IgD-negative memory B cell (primary cell): ENCODE measurements around the gene TAF11. TPM values are rescaled to one million over a fixed set of nuclear protein-coding genes. Genes with fewer than 3 reads are reported as not detected.
"Not testable (repeated sequence)": the region's sequence is repeated elsewhere in the genome, so short reads cannot be mapped to it uniquely, and the experiment has no call there.

Experiments used
- H3K27ac Mint-ChIP-seq, 3 donors: one replicate each; pipeline ENCODE4 v1.8.0; 2020 to 2022; ENCODE audit warnings: mild to moderate bottlenecking in 3 of 3, mixed read lengths in 3 of 3, moderate library complexity in 1 of 3
- H3K27me3 Mint-ChIP-seq: one replicate; pipeline ENCODE4 v1.8.0; 2021; ENCODE audit warnings: mixed read lengths
- H3K36me3 Mint-ChIP-seq: one replicate; pipeline ENCODE4 v1.8.0; 2020; ENCODE audit warnings: mild to moderate bottlenecking, mixed read lengths
- H3K4me1 Mint-ChIP-seq, 3 donors: one replicate each; pipeline ENCODE4 v1.8.0; 2020 to 2022; ENCODE audit warnings: mixed read lengths in 3 of 3, mild to moderate bottlenecking in 1 of 3
- H3K4me3 Mint-ChIP-seq, 4 donors: one replicate each; pipeline ENCODE4 v1.8.0; 2020 to 2022; ENCODE audit warnings: mild to moderate bottlenecking in 4 of 4, mixed read lengths in 4 of 4, moderate library complexity in 3 of 4
- H3K9me3 Mint-ChIP-seq, 3 donors: one replicate each; pipeline ENCODE4 v1.8.0; 2020 to 2021; ENCODE audit warnings: mixed read lengths in 3 of 3, mild to moderate bottlenecking in 1 of 3
- polyA plus RNA-seq: library from polyadenylated mRNA; unstranded; fragments of 300-500 nt; fragmentation: Illumina TruSeq; gene quantifications from one replicate; pipeline ENCODE4 v1.2.3, GENCODE V29; 2021

TAF11 gene
- polyA plus RNA-seq, 1 donor from 2014 or later: 17.3 TPM

DNA sequence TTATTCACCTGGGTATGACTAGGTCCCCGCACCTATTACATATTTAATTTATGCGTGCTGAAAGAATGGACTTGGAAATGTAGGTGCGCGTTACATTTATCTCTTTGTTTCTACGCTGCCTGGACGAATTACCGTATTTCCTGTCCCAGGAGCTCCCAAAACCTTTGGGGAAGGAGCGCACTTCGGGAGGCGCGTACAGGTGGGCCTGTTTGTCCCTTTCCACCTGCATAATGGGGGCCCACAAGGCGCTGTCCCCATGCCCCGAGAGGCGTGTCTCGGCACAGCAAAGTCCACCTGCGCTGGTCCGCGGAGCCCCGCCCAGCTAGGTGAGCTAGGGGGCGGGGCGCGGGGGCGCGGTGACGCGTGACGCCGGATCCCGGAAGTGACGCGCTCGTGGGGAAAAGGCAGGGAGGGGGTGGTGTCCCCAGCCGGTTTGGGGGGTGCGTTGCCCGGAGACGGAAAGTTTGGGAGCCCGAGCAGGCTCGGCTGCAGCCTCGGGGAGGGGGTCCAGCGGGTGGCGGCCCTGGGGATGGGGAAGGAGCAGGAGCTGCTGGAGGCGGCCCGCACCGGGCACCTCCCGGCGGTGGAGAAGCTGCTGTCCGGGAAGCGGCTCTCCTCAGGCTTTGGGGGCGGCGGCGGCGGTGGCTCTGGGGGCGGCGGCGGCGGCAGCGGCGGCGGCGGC is 1.2 kb upstream of the TAF11 start, which contains the start of gene ANKS1A:
Gene ANKS1A (plus strand): TSS at position 382 of the 682 bp plus-strand sequence. CDS start 148 bp downstream, at position 530.
- peak within 1 kb of the TSS; percentile 95 to 100 (median 100) for H3K4me3 Mint-ChIP-seq
- no peaks in the 10 kb centered on the region for H3K36me3 Mint-ChIP-seq
- H3K9me3 Mint-ChIP-seq: no peaks in the 10 kb centered on the region
- peak within 1 kb of the TSS; percentile 93 to 100 (median 99) for H3K27ac Mint-ChIP-seq
- peaks cover 21 to 35% (median 28%) of the 10 kb centered on the region in 3 donors for H3K4me1 Mint-ChIP-seq
- H3K27me3 Mint-ChIP-seq: no peaks in the 10 kb centered on the region

DNA sequence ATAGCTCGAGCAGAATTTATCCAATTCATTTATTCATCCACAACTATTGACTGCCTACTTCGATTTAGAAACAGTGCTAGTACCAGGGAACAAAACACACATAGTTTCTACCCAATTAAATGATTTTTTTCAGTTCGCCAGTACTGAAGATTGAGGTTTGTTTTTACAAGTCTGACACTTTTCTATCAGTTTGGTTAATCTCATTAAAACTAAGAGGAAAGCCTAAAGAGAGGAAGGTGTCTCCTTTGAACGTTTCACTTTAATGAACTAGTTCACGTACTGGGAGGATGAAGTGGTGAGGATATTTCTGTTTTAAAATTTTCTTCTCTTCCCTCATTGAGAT is 643 bp upstream of the TAF11 start:
- peak overlapping the region; percentile 93 to 100 (median 99) for H3K27ac Mint-ChIP-seq
- H3K4me1 Mint-ChIP-seq: peaks cover 21 to 35% (median 28%) of the 10 kb centered on the region in 3 donors
- H3K4me3 Mint-ChIP-seq: peak overlapping the region; percentile 95 to 100 (median 100)
- H3K27me3 Mint-ChIP-seq: no peaks in the 10 kb centered on the region
- H3K9me3 Mint-ChIP-seq: no peaks in the 10 kb centered on the region
- H3K36me3 Mint-ChIP-seq: no peaks in the 10 kb centered on the region

DNA sequence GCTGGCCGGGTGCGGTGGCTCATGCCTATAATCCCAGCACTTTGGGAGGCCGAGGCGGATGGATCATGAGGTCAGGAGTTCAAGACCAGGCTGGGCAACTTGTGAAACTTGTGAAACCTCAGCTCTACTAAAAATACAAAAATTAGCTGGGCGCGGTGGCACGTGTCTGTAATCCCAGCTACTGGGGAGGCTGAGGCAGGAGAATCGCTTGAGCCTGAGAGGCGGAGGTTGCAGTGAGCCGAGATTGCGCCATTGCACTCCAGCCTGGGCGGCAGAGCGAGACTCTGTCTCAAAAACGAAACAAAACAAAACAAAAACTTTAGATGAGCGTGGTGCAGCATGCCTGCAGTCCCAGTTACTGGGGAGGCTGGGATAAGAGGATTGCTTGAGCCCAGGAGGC is 2.0 kb downstream of the TAF11 start:
- H3K9me3 Mint-ChIP-seq, H3K36me3 Mint-ChIP-seq, H3K27me3 Mint-ChIP-seq: not testable (repeated sequence)
- Mint-ChIP-seq H3K4me1 (peaks cover 18 to 27% (median 18%) of the 10 kb centered on the region in 3 donors), H3K4me3 (peak overlapping the region; percentile 12 to 85 (median 77)), H3K27ac (peak overlapping the region in 1 of 3 donors; percentile 84)

DNA sequence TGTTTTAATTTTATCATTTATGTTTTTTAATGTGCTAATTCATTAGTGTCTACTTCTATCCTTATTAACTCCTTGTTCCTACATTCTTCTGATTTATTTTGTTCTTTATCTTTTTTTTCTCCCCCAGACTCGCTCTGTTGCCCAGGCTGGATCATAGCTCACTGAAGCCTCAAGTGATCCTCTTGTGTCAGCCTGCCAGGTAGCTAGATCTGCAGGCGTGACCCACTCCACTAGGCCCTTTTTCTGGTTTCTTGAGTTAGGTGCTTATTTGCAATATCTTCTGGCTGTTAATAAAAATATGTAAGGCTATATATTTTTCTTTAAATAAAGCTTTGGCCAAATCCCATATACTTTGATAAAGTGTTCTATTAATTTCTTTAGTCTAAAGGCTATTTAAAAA is 2.8 kb downstream of the TAF11 start:
- peaks cover 11 to 19% (median 13%) of the 10 kb centered on the region in 3 donors for H3K4me1 Mint-ChIP-seq
- H3K27me3 Mint-ChIP-seq: no peaks in the 10 kb centered on the region
- no peaks in the 10 kb centered on the region for H3K36me3 Mint-ChIP-seq
- peak overlapping the region in 2 of 3 donors; percentile 31 to 84 for H3K27ac Mint-ChIP-seq
- peak overlapping the region in 2 of 4 donors; percentile 57 to 78 for H3K4me3 Mint-ChIP-seq
- no peaks in the 10 kb centered on the region for H3K9me3 Mint-ChIP-seq

DNA sequence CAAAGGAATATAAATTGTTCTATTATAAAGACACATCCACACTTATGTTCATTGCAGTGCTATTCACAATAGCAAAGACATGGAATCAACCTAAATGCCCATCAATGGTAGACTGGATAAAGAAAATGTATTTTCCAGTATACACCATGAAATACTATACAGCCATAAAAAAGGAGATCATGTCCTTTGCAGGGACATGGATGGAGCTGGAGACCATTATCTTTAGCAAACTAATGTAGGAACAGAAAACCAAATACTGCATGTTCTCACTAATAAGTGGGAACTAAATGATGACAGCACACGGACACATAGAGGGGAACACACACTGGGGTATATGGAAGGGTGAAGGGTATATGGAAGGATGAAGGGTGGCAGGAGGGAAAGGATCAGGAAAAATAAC is 3.8 kb downstream of the TAF11 start:
- Mint-ChIP-seq H3K27ac (peak overlapping the region in 2 of 3 donors; percentile 1 to 85), H3K4me3 (peak overlapping the region in 1 of 4 donors; percentile 48), H3K4me1 (peaks cover 11 to 17% (median 15%) of the 10 kb centered on the region in 3 donors)
- H3K9me3 Mint-ChIP-seq, H3K36me3 Mint-ChIP-seq, H3K27me3 Mint-ChIP-seq: not testable (repeated sequence)

DNA sequence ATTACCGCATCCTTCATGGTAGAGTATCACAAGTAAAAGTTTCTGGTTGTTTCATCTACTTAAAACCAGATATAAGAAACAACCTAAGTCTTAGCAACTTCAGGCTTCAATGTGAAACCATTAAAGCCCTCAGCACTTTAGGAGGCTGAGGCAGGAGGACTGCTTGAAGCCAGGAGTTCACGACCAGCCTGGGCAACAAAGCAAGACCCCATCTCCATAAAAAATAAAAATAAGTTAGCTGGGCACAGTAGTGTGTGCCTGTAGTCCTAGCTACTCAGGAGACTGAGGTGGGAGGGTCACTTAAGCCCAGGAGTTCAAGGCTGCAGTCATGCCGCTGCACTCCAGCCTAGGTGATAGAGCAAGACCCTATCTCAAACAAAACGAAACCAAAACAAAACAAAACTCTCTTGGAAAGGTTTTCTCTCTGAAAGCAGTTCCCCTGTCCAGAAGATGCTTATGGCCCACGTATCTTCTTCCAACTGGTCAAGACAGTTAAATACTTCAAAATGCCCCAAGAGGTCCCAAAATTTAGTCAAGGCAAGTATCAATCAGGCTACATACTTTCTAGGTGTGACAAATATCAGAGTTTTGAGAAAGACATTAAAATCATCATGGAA is 9.9 kb downstream of the TAF11 start:
- H3K4me3 Mint-ChIP-seq: no peak overlapping the region
- peaks cover 6% of the 10 kb centered on the region for H3K36me3 Mint-ChIP-seq
- peaks cover 0 to 1% (median 0%) of the 10 kb centered on the region in 3 donors for H3K4me1 Mint-ChIP-seq
- no peaks in the 10 kb centered on the region for H3K27me3 Mint-ChIP-seq
- H3K27ac Mint-ChIP-seq: no peak overlapping the region
- H3K9me3 Mint-ChIP-seq: no peaks in the 10 kb centered on the region

DNA sequence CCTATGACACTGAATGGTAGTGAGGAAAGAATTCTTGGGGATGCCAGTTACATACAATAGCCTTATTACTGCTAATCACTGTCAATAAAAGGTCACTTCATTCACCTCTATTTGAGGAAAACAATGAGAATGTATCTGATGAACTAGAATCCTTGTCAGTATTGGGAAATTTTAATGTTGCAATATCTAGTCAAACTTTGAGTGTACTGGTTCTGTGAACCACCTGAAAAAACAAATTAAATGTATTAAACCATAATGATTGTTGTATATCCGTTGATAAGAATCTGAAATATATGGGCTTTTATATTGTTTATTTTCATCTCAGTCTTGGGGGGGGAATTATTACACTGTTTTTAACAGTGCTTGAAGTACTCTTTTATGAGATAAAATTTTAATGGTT is 10.6 kb downstream of the TAF11 start:
- Mint-ChIP-seq H3K27me3 (no peaks in the 10 kb centered on the region), H3K4me3 (no peak overlapping the region), H3K9me3 (no peaks in the 10 kb centered on the region), H3K36me3 (peaks cover 6% of the 10 kb centered on the region), H3K4me1 (peaks cover 0 to 1% (median 0%) of the 10 kb centered on the region in 3 donors), H3K27ac (no peak overlapping the region)

DNA sequence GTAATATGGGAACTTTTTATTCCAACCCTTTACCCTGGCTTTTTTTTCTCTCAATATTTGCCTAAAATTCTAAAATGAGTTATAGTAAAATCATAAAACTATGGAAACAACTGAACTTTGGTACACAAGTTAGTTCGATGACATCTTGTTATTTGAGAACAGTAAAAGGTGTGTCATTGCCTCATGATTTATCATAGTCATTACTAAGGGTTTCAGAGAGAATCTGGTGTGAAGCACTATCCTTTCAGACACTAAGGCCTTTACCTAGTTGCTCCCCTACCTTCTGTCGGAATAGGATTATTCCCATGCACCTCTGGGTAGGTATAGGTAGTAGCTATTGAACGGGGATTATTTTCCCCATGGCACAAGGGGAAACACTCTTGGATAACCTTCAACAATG is 11.4 kb downstream of the TAF11 start:
- Mint-ChIP-seq H3K4me1 (peaks cover 0 to 1% (median 0%) of the 10 kb centered on the region in 3 donors), H3K27ac (no peak overlapping the region), H3K27me3 (no peaks in the 10 kb centered on the region), H3K36me3 (peaks cover 6% of the 10 kb centered on the region), H3K9me3 (no peaks in the 10 kb centered on the region), H3K4me3 (no peak overlapping the region)

DNA sequence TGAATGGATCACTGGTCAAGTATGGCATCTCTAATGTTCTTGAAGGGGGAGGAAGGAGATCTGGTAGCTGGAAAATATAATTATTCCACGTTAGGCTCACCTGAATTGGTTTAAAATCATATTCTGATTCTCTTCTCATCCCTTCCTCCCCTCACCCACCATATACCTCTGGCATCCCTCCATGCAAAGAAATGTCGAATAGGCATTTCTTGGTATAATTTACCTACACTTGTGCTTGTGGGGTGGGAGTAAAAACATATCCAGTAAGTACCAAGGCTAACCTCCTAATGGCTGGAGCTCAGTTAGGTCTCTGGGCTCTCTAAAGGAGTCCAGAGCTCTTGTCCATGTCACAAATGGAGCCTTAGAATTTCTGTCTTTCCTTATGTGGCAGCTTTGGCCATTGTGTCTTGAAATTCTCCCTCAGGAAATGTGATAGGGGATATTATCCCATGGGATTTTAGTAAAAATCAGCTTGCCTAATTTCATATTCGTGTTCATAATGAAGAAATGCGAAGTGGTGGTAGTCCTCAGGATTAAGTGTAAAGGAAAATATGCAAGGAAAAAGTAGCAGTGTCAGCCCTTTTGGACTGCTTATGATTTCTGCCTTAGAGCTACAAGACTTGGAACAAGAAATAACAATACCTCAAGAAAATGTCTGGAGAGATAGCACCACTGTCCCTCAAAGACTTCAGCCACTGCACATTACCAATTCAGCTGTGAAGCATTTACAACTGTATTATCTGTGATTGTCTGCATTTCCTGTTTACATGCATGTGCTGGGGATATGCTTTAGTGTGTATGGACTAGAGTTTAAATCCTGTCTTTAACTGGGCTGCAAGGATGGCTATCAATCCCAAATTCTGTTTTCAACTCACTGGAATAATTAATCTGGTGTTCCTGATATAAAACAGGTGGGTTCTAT is 12.3 kb downstream of the TAF11 start:
- Mint-ChIP-seq H3K27ac (peak overlapping the region in 1 of 3 donors; percentile 46), H3K36me3 (peaks cover 6% of the 10 kb centered on the region), H3K27me3 (no peaks in the 10 kb centered on the region), H3K9me3 (no peaks in the 10 kb centered on the region), H3K4me1 (peaks cover 0 to 1% (median 0%) of the 10 kb centered on the region in 3 donors), H3K4me3 (no peak overlapping the region)

DNA sequence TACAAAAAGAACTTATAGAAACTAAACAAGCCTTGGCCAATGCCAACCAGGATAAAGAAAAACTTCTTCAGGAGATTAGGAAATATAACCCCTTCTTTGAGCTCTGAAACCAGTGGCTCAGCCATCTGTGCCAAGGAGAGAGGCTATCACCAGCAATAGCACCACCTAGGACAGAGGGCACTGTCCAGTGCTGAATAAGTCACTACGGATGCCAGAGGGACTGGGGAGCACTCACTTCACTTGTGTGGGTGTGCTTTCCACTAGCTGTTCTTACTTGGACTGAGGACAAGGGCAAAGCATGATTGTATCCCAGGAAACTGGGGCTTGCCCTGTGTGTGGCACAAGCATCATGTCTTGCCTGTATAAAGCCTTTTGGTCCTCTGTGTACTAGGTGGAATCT is 15.5 kb downstream of the TAF11 start:
- Mint-ChIP-seq H3K9me3 (no peaks in the 10 kb centered on the region), H3K27me3 (no peaks in the 10 kb centered on the region), H3K27ac (peak overlapping the region in 1 of 3 donors; percentile 67), H3K36me3 (peaks cover 6% of the 10 kb centered on the region), H3K4me1 (no peaks in the 10 kb centered on the region), H3K4me3 (no peak overlapping the region)

DNA sequence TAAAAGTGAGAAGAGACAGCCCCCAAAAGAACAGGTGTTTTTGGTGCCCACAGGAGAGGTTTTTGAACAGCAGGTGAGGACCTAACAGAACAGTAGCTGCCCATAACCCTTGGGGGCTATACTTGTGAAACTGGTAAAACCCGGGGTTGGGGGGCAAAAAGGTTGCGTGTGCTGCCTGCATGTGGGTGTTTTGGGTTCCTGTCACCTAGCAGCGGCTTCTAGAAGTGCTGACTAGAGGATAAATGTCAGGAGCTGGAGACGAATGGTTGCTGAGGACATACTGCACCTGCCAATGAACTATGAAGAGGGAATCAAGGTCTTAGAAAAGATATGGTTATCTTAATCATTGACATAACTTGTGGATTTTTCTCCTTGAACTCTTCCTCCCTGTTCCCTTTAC is 16.0 kb downstream of the TAF11 start:
- peak overlapping the region in 2 of 3 donors; percentile 35 to 67 for H3K27ac Mint-ChIP-seq
- H3K4me1 Mint-ChIP-seq: no peaks in the 10 kb centered on the region
- no peaks in the 10 kb centered on the region for H3K9me3 Mint-ChIP-seq
- H3K27me3 Mint-ChIP-seq: no peaks in the 10 kb centered on the region
- H3K36me3 Mint-ChIP-seq: peaks cover 8% of the 10 kb centered on the region
- no peak overlapping the region for H3K4me3 Mint-ChIP-seq

DNA sequence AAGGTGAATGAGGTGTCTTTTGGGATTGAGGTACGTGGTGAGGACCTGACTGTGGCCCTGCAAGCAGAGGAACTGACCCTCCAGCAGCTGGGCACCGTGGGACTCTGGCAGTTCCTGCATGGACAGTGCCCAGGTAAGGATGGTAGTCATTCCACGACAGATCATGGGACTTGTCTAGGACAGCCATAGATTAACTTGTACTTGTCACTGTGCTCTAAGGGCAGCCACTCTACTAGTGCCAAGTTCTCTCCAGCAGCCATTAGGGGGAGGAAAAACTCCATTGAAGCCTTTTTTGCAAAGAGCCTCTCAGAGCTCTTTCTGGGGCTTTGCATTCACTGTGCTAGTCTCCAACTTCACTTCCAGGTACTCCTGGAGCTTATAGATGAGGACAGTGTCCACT is 20.4 kb downstream of the TAF11 start:
- H3K4me3 Mint-ChIP-seq: no peak overlapping the region
- H3K9me3 Mint-ChIP-seq: no peaks in the 10 kb centered on the region
- H3K27me3 Mint-ChIP-seq: no peaks in the 10 kb centered on the region
- no peaks in the 10 kb centered on the region for H3K4me1 Mint-ChIP-seq
- peaks cover 4% of the 10 kb centered on the region for H3K36me3 Mint-ChIP-seq
- no peak overlapping the region for H3K27ac Mint-ChIP-seq

DNA sequence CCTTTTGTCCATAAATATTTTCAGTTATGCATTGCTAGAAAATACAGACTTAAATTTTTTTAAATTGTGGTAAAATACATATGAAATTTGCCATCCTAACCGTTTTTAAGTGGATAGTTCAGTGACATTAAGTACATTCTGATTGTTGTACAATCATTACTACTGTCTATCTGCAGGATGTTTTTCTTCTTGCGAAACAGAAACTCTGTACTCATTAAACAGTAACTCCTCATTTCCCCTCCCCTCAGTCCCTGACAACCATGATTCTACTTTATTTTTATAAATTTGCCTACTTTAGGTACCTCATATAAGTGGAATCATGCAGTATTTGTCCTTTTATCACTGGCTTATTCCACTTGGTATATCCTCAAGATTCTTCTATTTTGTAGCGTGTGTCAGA is 21.3 kb downstream of the TAF11 start:
- H3K27me3 Mint-ChIP-seq: no peaks in the 10 kb centered on the region
- H3K4me3 Mint-ChIP-seq: no peak overlapping the region
- no peak overlapping the region for H3K27ac Mint-ChIP-seq
- H3K9me3 Mint-ChIP-seq: no peaks in the 10 kb centered on the region
- no peaks in the 10 kb centered on the region for H3K4me1 Mint-ChIP-seq
- peaks cover 5% of the 10 kb centered on the region for H3K36me3 Mint-ChIP-seq

DNA sequence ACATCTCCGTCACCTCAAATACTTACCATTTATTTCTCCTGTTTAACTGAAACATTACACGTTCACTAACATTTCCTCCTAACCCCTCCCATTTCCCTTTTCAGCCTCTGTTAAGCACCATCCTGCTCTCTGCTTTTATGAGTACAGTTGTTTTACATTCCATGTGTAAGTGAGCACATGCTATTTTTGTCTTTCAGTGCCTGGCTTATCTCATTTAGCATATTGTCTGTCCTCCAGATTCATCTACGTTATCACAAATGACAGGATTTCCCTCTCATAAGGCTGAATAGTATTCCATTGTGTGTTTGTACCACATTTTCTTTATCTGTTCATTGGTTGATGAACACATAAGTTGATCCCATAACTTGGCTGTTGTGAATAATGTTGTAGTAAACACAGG is 22.7 kb downstream of the TAF11 start:
- peaks cover 5% of the 10 kb centered on the region for H3K36me3 Mint-ChIP-seq
- H3K4me3 Mint-ChIP-seq: no peak overlapping the region
- H3K9me3 Mint-ChIP-seq: no peaks in the 10 kb centered on the region
- no peaks in the 10 kb centered on the region for H3K4me1 Mint-ChIP-seq
- H3K27me3 Mint-ChIP-seq: no peaks in the 10 kb centered on the region
- H3K27ac Mint-ChIP-seq: no peak overlapping the region

DNA sequence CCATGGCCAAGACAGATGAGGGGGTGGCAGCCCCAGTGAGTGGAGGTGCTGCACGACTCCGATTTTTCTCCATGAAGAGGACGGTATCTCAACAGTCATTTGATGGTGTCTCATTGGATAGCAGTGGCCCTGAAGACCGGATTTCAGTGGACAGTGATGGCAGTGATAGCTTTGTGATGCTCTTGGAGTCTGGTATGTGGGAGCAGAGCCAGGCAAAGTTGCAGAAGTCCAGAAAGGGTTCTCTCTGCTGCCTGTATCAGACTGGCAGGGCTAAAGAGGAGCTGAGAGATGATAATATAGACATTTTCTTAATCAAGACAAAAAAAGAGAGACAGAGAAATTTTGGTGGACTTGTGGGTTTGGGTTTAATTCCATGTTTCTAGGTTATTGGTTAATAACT is 23.8 kb downstream of the TAF11 start:
- H3K27ac Mint-ChIP-seq: no peak overlapping the region
- H3K4me3 Mint-ChIP-seq: no peak overlapping the region
- no peaks in the 10 kb centered on the region for H3K9me3 Mint-ChIP-seq
- H3K36me3 Mint-ChIP-seq: peaks cover 8% of the 10 kb centered on the region
- no peaks in the 10 kb centered on the region for H3K27me3 Mint-ChIP-seq
- no peaks in the 10 kb centered on the region for H3K4me1 Mint-ChIP-seq
